CD4-positive, CD25-positive, alpha-beta regulatory T cell (primary cell): ENCODE results near the gene DYRK1A. TPM values are rescaled to one million over a fixed set of nuclear protein-coding genes. Genes with fewer than 3 reads are reported as not detected.
A peak's percentile ranks its signal among the peaks of the same experiment; 100 is the strongest.

Experiments
- ATAC-seq, 2 donors: fragments of 150-1000 bp; cut with Tn5 transposase; one replicate each; pipeline ENCODE4 v1.10.0; 2021; ENCODE audit warnings: low read depth in 2 of 2, moderate number of reproducible peaks in 2 of 2, moderate library complexity in 1 of 2
- DNase-seq, 3 donors: peaks; one replicate each; pipeline versions ENCODE4 v3.0.0 to v3.0.0-alpha.2; 2012 to 2022; ENCODE audit warnings: mixed read lengths in 1 of 3
- H3K27ac ChIP-seq: one replicate; pipeline ENCODE4 v1.7.0; 2013; ENCODE audit warnings: mild to moderate bottlenecking, low read length; ENCODE audit not compliant: insufficient read depth, poor library complexity, severe bottlenecking
- H3K27me3 ChIP-seq: one replicate; pipeline ENCODE4 v1.7.0; 2013; ENCODE audit warnings: low read length; ENCODE audit not compliant: control insufficient read depth, insufficient read depth
- H3K36me3 ChIP-seq: one replicate; pipeline ENCODE4 v1.7.0; 2013; ENCODE audit warnings: mild to moderate bottlenecking, low read length, moderate library complexity; ENCODE audit not compliant: control insufficient read depth, insufficient read depth
- H3K4me1 ChIP-seq: 2 replicates; pipeline ENCODE4 v1.7.0; 2013; ENCODE audit warnings: mild to moderate bottlenecking, low read length; ENCODE audit not compliant: insufficient read depth, control insufficient read depth, poor library complexity, severe bottlenecking
- H3K4me3 ChIP-seq: one replicate; pipeline ENCODE4 v1.7.0; 2013; ENCODE audit warnings: low read depth, mild to moderate bottlenecking, low read length, moderate library complexity
- H3K9me3 ChIP-seq, 2 experiments: 1 replicate in 1 of 2; 2 replicates in 1 of 2; pipeline ENCODE4 v1.7.0; 2013; ENCODE audit warnings: low read length in 2 of 2, mild to moderate bottlenecking in 1 of 2, moderate library complexity in 1 of 2; ENCODE audit not compliant: control insufficient read depth in 2 of 2
- H3K27ac Mint-ChIP-seq, 3 donors: one replicate each; pipeline ENCODE4 v1.8.0; 2020 to 2022; ENCODE audit warnings: mild to moderate bottlenecking in 3 of 3, mixed read lengths in 3 of 3, moderate library complexity in 2 of 3
- H3K27me3 Mint-ChIP-seq: one replicate; pipeline ENCODE4 v1.8.0; 2022; ENCODE audit warnings: mild to moderate bottlenecking, mixed read lengths
- H3K36me3 Mint-ChIP-seq: one replicate; pipeline ENCODE4 v1.8.0; 2020; ENCODE audit warnings: mixed read lengths
- H3K4me1 Mint-ChIP-seq, 4 donors: one replicate each; pipeline ENCODE4 v1.8.0; 2020 to 2022; ENCODE audit warnings: mixed read lengths in 4 of 4, mild to moderate bottlenecking in 1 of 4
- H3K4me3 Mint-ChIP-seq, 4 donors: one replicate each; pipeline ENCODE4 v1.8.0; 2020 to 2022; ENCODE audit warnings: mild to moderate bottlenecking in 4 of 4, mixed read lengths in 4 of 4, moderate library complexity in 3 of 4
- H3K9me3 Mint-ChIP-seq, 7 donors: one replicate each; pipeline ENCODE4 v1.8.0; 2020 to 2022; ENCODE audit warnings: mixed read lengths in 7 of 7, mild to moderate bottlenecking in 3 of 7, moderate library complexity in 2 of 7
- polyA plus RNA-seq, 4 donors: library from polyadenylated mRNA; unstranded; fragments of 300-500 nt; fragmentation: Illumina TruSeq; gene quantifications; one replicate each; pipeline ENCODE4 v1.2.3, GENCODE V29; 2021
- total RNA-seq: library from RNA; stranded (reverse); gene quantifications from one replicate; pipeline ENCODE4 v1.2.3, GENCODE V29; 2022

The DYRK1A gene
- total and polyA plus RNA-seq, 5 donors from 2014 or later, result 2.6 to 143 (median 6.1) TPM

- H3K9me3 ChIP-seq, result no peaks in the 10 kb centered on the region
- no peaks in the 10 kb centered on the region for H3K9me3 Mint-ChIP-seq
- no peak for ATAC-seq
- DNase-seq, result no peak
- no peak overlapping the region for H3K4me3 ChIP-seq
- H3K4me3 Mint-ChIP-seq, result no peak overlapping the region
- peaks cover 25% of the 10 kb centered on the region for H3K27me3 Mint-ChIP-seq
- H3K4me1 Mint-ChIP-seq, result peaks cover 0 to 16% (median 9%) of the 10 kb centered on the region in 4 donors
- H3K4me1 ChIP-seq, result peaks cover 9% of the 10 kb centered on the region
- H3K27me3 ChIP-seq, result peaks cover 3% of the 10 kb centered on the region
- no peak overlapping the region for H3K27ac Mint-ChIP-seq
- no peaks in the 10 kb centered on the region for H3K36me3 Mint-ChIP-seq
- H3K36me3 ChIP-seq, result no peaks in the 10 kb centered on the region
- H3K27ac ChIP-seq, result no peak overlapping the region
These were observed 201.8 kb downstream of the DYRK1A start for GRCh38 chr21:37568415-37568814.

GRCh38 chr21:37568916-37569315 lies 202.3 kb downstream of the DYRK1A start:
- ATAC-seq, result no peak
- Mint-ChIP-seq H3K4me1 (peaks cover 0 to 16% (median 8%) of the 10 kb centered on the region in 4 donors), H3K27me3 (peaks cover 24% of the 10 kb centered on the region), H3K36me3 (no peaks in the 10 kb centered on the region), H3K27ac (no peak overlapping the region), H3K9me3 (no peaks in the 10 kb centered on the region), H3K4me3 (no peak overlapping the region)
- DNase-seq, result no peak
- H3K4me3 ChIP-seq, result no peak overlapping the region
- no peak overlapping the region for H3K27ac ChIP-seq
- H3K9me3 ChIP-seq, result no peaks in the 10 kb centered on the region
- H3K27me3 ChIP-seq, result peaks cover 3% of the 10 kb centered on the region
- peaks cover 8% of the 10 kb centered on the region for H3K4me1 ChIP-seq
- no peaks in the 10 kb centered on the region for H3K36me3 ChIP-seq

GRCh38 chr21:37571442-37571841 lies 204.9 kb downstream of the DYRK1A start:
- Histone ChIP-seq H3K4me1 (no peaks in the 10 kb centered on the region), H3K27ac (no peak overlapping the region), H3K9me3 (no peaks in the 10 kb centered on the region), H3K4me3 (no peak overlapping the region), H3K27me3 (peaks cover 3% of the 10 kb centered on the region), H3K36me3 (no peaks in the 10 kb centered on the region)
- peaks cover 21% of the 10 kb centered on the region for H3K27me3 Mint-ChIP-seq
- DNase-seq (no peak), ATAC-seq (no peak)
- no peaks in the 10 kb centered on the region for H3K9me3 Mint-ChIP-seq
- no peak overlapping the region for H3K4me3 Mint-ChIP-seq
- no peaks in the 10 kb centered on the region for H3K36me3 Mint-ChIP-seq
- H3K27ac Mint-ChIP-seq, result no peak overlapping the region
- no peaks in the 10 kb centered on the region for H3K4me1 Mint-ChIP-seq

GRCh38 chr21:37574316-37574715 lies 207.7 kb downstream of the DYRK1A start:
- Mint-ChIP-seq H3K4me3 (peak overlapping the region in 1 of 4 donors; percentile 69), H3K36me3 (no peaks in the 10 kb centered on the region), H3K9me3 (peaks cover 0 to 13% (median 2%) of the 10 kb centered on the region in 7 donors), H3K4me1 (no peaks in the 10 kb centered on the region), H3K27me3 (peaks cover 23% of the 10 kb centered on the region), H3K27ac (no peak overlapping the region)
- Histone ChIP-seq H3K36me3 (no peaks in the 10 kb centered on the region), H3K27me3 (peaks cover 3% of the 10 kb centered on the region), H3K9me3 (peaks cover 8 to 13% of the 10 kb centered on the region in 2 experiments), H3K4me3 (no peak overlapping the region), H3K4me1 (no peaks in the 10 kb centered on the region), H3K27ac (no peak overlapping the region)
- ATAC-seq (no peak), DNase-seq (no peak)

DNA sequence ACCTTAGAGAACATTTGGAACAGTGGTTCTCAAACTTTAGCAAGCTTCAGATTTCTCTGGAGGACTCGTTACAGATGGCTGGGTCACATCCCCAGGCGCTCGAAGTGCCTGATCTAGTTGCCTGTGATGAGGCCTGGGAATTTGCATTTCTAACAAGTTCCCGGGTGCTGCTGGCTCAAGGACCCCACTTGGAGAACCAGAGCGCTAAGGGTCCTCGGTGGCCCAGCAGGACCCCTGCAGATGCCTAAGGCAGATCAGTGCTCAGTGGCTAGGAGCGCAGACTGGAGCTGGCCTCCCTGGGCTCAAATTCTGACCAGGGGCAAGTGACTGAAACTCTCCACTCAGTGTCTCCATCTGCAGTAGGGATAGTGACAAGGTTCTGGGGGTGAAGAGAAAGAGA lies 208.2 kb downstream of the DYRK1A start:
- no peaks in the 10 kb centered on the region for H3K4me1 Mint-ChIP-seq
- H3K27ac ChIP-seq, result no peak overlapping the region
- no peak overlapping the region for H3K27ac Mint-ChIP-seq
- no peak for DNase-seq
- H3K36me3 ChIP-seq, result no peaks in the 10 kb centered on the region
- no peak for ATAC-seq
- no peak overlapping the region for H3K4me3 ChIP-seq
- H3K27me3 ChIP-seq, result peaks cover 3% of the 10 kb centered on the region
- H3K9me3 Mint-ChIP-seq, result peaks cover 0 to 17% (median 3%) of the 10 kb centered on the region in 7 donors
- H3K9me3 ChIP-seq, result peaks cover 11 to 13% of the 10 kb centered on the region in 2 experiments
- no peaks in the 10 kb centered on the region for H3K36me3 Mint-ChIP-seq
- H3K4me3 Mint-ChIP-seq, result no peak overlapping the region
- peaks cover 24% of the 10 kb centered on the region for H3K27me3 Mint-ChIP-seq
- no peaks in the 10 kb centered on the region for H3K4me1 ChIP-seq

GRCh38 chr21:37575580-37575979 lies 209.0 kb downstream of the DYRK1A start:
- H3K27ac Mint-ChIP-seq, result no peak overlapping the region
- H3K4me1 Mint-ChIP-seq, result no peaks in the 10 kb centered on the region
- H3K4me3 Mint-ChIP-seq, result no peak overlapping the region
- H3K36me3 ChIP-seq, result no peaks in the 10 kb centered on the region
- peaks cover 32% of the 10 kb centered on the region for H3K27me3 Mint-ChIP-seq
- no peak for DNase-seq
- ATAC-seq, result no peak
- no peaks in the 10 kb centered on the region for H3K27me3 ChIP-seq
- no peak overlapping the region for H3K27ac ChIP-seq
- no peaks in the 10 kb centered on the region for H3K36me3 Mint-ChIP-seq
- peaks cover 0 to 19% (median 3%) of the 10 kb centered on the region in 7 donors for H3K9me3 Mint-ChIP-seq
- H3K4me3 ChIP-seq, result no peak overlapping the region
- H3K9me3 ChIP-seq, result peaks cover 11 to 13% of the 10 kb centered on the region in 2 experiments
- H3K4me1 ChIP-seq, result no peaks in the 10 kb centered on the region

Other genes starting within 250 kb of the DYRK1A start
- gene VPS26C, start 99.4 kb upstream of the DYRK1A start, total RNA-seq, result 49.4 TPM
- 100 to 1,000 TPM in 1 of 4 donors, 10 to 100 TPM in 3; 84.0 to 104 (median 94.1) TPM for gene VPS26C, start 99.4 kb upstream of the DYRK1A start, polyA plus RNA-seq